Neural cell (in vitro differentiated cells): Measurements from ENCODE around the gene HNRNPK. TPM values are rescaled to one million over a fixed set of nuclear protein-coding genes. Genes with fewer than 3 reads are reported as not detected.

ENCODE experiments used
- H2AFZ ChIP-seq: fragments of 200-600, 300-800 bp; sonication (generic), shearing (Covaris generic); 2 replicates; pipeline ENCODE4 v1.6.0; 2014; ENCODE audit warnings: low read depth, mild to moderate bottlenecking, antibody characterized with exemption, low read length, moderate library complexity
- H3F3A ChIP-seq: fragments of 200-600 bp; shearing (Covaris generic); 2 replicates; pipeline ENCODE4 v1.6.1; 2016; ENCODE audit warnings: mild to moderate bottlenecking, moderate library complexity, mixed read lengths, antibody characterized with exemption, low read length; ENCODE audit not compliant: insufficient read depth, poor library complexity, severe bottlenecking
- H3K27ac ChIP-seq: fragments of 200-600, 300-800 bp; sonication (generic), shearing (Covaris generic); 2 replicates; pipeline ENCODE4 v1.5.1; 2014; ENCODE audit warnings: mild to moderate bottlenecking, low read length, moderate library complexity
- H3K27me3 ChIP-seq: fragments of 300-800, 200-600 bp; sonication (generic), shearing (Covaris generic); 2 replicates; pipeline ENCODE4 v1.6.0; 2014; ENCODE audit warnings: mild to moderate bottlenecking, low read depth, low read length, moderate library complexity; ENCODE audit not compliant: insufficient read depth
- H3K36me3 ChIP-seq: fragments of 300-800, 200-600 bp; sonication (generic), shearing (Covaris generic); 2 replicates; pipeline ENCODE4 v1.5.1; 2014; ENCODE audit warnings: mild to moderate bottlenecking, antibody characterized with exemption, low read length, moderate library complexity; ENCODE audit not compliant: insufficient read depth
- H3K4me2 ChIP-seq: fragments of 300-800, 200-600 bp; sonication (generic), shearing (Covaris generic); 2 replicates; pipeline ENCODE4 v1.6.0; 2014; ENCODE audit warnings: mild to moderate bottlenecking, low read length
- H3K4me3 ChIP-seq: fragments of 300-800, 200-600 bp; sonication (generic), shearing (Covaris generic); 2 replicates; pipeline ENCODE4 v1.5.1; 2014; ENCODE audit warnings: mild to moderate bottlenecking, low read length, moderate library complexity
- H3K79me2 ChIP-seq: fragments of 200-600 bp; shearing (Covaris generic); replicated peaks from 2 replicates; pipeline ENCODE4 v1.6.0; 2014; ENCODE audit warnings: mild to moderate bottlenecking, low read length, moderate library complexity; ENCODE audit not compliant: insufficient read depth
- H3K9ac ChIP-seq: fragments of 300-800, 200-600 bp; sonication (generic), shearing (Covaris generic); 2 replicates; pipeline ENCODE4 v1.6.1; 2016; ENCODE audit warnings: mild to moderate bottlenecking, low read length, mixed read lengths
- H3K9me2 ChIP-seq: fragments of 200-600 bp; shearing (Covaris generic); 2 replicates; pipeline ENCODE4 v1.6.1; 2016; ENCODE audit warnings: mild to moderate bottlenecking, low read length, mixed read lengths; ENCODE audit not compliant: insufficient read depth
- H3K9me3 ChIP-seq: fragments of 200-600, 300-800 bp; sonication (generic), shearing (Covaris generic); 2 replicates; pipeline ENCODE4 v1.6.1; 2016; ENCODE audit warnings: mild to moderate bottlenecking, mixed run types, low read length, moderate library complexity, mixed read lengths
- H4K20me1 ChIP-seq: fragments of 200-600 bp; shearing (Covaris generic); 2 replicates; pipeline ENCODE4 v1.6.1; 2016; ENCODE audit warnings: mild to moderate bottlenecking, mixed run types; ENCODE audit not compliant: insufficient read depth
- EP300 ChIP-seq: fragments of 450-650 bp; conservative IDR thresholded peaks from 2 replicates; pipeline ENCODE4 v1.6.1; 2014; ENCODE audit warnings: antibody characterized with exemption, mild to moderate bottlenecking, moderate library complexity; ENCODE audit not compliant: poor library complexity, severe bottlenecking
- EZH2 ChIP-seq: fragments of 200-600, 300-800 bp; shearing (Covaris generic), sonication (generic); IDR thresholded peaks from 2 replicates; pipeline ENCODE4 v1.6.1; 2014; ENCODE audit warnings: antibody characterized with exemption, low read length, borderline replicate concordance, mild to moderate bottlenecking; ENCODE audit not compliant: insufficient read depth, poor library complexity, severe bottlenecking
- MXI1 ChIP-seq: fragments of 450-650 bp; conservative IDR thresholded peaks from 2 replicates; pipeline ENCODE4 v1.6.1; 2014; ENCODE audit warnings: antibody characterized with exemption, mild to moderate bottlenecking; ENCODE audit not compliant: poor library complexity, severe bottlenecking
- POLR2AphosphoS5 ChIP-seq: IDR thresholded peaks from 2 replicates; pipeline ENCODE4 v1.6.1; 2012
- RAD21 ChIP-seq: fragments of 450-650 bp; conservative IDR thresholded peaks from 2 replicates; pipeline ENCODE4 v1.6.1; 2014; ENCODE audit warnings: antibody characterized with exemption, mild to moderate bottlenecking, moderate library complexity
- SMC3 ChIP-seq: fragments of 450-650 bp; conservative IDR thresholded peaks from 2 replicates; pipeline ENCODE4 v1.6.1; 2014; ENCODE audit warnings: antibody characterized with exemption, mild to moderate bottlenecking, moderate library complexity; ENCODE audit not compliant: poor library complexity
- TAF1 ChIP-seq: IDR thresholded peaks from 2 replicates; pipeline ENCODE4 v1.6.1; 2012; ENCODE audit warnings: low read depth
- polyA plus RNA-seq: library from polyadenylated mRNA; depleted of rRNA; stranded (reverse); fragments of >200 nt; gene quantifications from 2 replicates; pipeline ENCODE4 v1.2.3, GENCODE V29; 2014
- TF ChIP-seq, protein P1 (sequence below): IDR thresholded peaks from 2 replicates; pipeline ENCODE4 v1.6.1; 2012; ENCODE audit warnings: borderline replicate concordance
- TF ChIP-seq, protein P2 (sequence below): fragments of 450-650 bp; IDR thresholded peaks from 2 replicates; pipeline ENCODE4 v1.5.1; 2014; ENCODE audit warnings: antibody characterized with exemption, mild to moderate bottlenecking, moderate library complexity; ENCODE audit not compliant: poor library complexity, severe bottlenecking

Gene HNRNPK
- polyA plus RNA-seq, 1 donor from 2014 or later: 1,061 TPM

DNA sequence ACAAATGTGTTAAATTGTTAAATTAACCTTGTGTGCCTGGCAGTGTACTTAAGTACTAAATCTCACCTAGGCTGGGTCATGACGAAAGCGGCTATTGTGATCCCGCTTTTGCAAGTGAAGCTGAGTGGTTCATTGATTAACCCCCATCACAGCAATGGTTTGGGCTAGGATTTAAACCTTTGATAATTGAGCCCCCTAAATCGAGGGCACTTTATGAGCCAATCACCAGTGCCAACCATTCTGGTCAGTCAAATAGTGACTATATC, 22.8 kb downstream of the HNRNPK start:
- Histone ChIP-seq H3K27ac (no peak overlapping the region), H3K9me3 (no peaks in the 10 kb centered on the region), H3F3A (no peaks in the 10 kb centered on the region), H2AFZ (no peak overlapping the region), H3K4me2 (no peak overlapping the region), H3K9ac (no peak overlapping the region), H4K20me1 (no peaks in the 10 kb centered on the region), H3K36me3 (no peaks in the 10 kb centered on the region), H3K79me2 (no peaks in the 10 kb centered on the region), H3K4me3 (no peak overlapping the region), H3K9me2 (no peaks in the 10 kb centered on the region), H3K27me3 (no peaks in the 10 kb centered on the region)
- TF ChIP-seq SMC3 (no peak), MXI1 (no peak), POLR2AphosphoS5 (no peak), EP300 (no peak), TAF1 (no peak), RAD21 (no peak), EZH2 (no peak)
- TF ChIP-seq, protein P1, sequence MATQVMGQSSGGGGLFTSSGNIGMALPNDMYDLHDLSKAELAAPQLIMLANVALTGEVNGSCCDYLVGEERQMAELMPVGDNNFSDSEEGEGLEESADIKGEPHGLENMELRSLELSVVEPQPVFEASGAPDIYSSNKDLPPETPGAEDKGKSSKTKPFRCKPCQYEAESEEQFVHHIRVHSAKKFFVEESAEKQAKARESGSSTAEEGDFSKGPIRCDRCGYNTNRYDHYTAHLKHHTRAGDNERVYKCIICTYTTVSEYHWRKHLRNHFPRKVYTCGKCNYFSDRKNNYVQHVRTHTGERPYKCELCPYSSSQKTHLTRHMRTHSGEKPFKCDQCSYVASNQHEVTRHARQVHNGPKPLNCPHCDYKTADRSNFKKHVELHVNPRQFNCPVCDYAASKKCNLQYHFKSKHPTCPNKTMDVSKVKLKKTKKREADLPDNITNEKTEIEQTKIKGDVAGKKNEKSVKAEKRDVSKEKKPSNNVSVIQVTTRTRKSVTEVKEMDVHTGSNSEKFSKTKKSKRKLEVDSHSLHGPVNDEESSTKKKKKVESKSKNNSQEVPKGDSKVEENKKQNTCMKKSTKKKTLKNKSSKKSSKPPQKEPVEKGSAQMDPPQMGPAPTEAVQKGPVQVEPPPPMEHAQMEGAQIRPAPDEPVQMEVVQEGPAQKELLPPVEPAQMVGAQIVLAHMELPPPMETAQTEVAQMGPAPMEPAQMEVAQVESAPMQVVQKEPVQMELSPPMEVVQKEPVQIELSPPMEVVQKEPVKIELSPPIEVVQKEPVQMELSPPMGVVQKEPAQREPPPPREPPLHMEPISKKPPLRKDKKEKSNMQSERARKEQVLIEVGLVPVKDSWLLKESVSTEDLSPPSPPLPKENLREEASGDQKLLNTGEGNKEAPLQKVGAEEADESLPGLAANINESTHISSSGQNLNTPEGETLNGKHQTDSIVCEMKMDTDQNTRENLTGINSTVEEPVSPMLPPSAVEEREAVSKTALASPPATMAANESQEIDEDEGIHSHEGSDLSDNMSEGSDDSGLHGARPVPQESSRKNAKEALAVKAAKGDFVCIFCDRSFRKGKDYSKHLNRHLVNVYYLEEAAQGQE: no peak
- TF ChIP-seq, protein P2, sequence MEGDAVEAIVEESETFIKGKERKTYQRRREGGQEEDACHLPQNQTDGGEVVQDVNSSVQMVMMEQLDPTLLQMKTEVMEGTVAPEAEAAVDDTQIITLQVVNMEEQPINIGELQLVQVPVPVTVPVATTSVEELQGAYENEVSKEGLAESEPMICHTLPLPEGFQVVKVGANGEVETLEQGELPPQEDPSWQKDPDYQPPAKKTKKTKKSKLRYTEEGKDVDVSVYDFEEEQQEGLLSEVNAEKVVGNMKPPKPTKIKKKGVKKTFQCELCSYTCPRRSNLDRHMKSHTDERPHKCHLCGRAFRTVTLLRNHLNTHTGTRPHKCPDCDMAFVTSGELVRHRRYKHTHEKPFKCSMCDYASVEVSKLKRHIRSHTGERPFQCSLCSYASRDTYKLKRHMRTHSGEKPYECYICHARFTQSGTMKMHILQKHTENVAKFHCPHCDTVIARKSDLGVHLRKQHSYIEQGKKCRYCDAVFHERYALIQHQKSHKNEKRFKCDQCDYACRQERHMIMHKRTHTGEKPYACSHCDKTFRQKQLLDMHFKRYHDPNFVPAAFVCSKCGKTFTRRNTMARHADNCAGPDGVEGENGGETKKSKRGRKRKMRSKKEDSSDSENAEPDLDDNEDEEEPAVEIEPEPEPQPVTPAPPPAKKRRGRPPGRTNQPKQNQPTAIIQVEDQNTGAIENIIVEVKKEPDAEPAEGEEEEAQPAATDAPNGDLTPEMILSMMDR: no peak

DNA sequence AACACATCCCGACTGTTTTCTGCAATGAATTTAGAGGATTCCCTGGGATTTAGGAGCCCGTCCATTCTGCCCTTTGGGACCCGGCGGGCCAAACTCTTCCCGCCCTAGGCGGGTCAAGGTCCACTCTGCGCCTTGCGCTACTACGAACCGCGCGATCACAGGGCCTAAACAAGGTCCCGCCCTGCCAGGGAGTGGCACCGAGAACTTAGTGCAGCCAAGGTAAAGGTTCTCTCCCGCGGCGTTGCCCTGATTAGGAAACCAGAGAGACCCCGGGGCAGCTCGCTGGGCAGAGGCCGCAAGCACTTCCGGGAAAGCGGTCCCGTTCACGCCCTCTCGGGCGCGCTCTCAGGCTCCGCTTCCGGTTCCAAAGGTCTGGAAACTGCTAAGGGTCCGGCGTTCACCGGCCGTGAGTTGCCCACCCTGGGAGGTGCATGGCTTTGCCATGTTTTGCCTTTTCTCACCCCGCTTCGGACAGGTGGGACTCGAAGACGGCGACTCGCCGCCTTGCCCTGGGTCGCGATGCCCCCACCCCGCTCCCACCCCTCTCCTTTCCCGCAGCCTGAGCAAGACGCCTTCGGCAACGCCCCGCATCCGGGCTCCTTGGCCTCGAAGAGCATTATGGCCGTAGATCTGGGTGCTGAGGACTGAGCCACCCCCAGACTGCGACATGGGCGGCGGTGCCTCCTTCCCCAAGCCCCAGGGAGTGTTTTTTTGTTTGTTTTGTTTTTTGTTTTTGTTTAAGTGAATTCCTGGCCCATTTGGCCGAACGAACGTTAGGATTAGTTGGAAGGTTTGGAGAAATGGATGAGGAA, 23.4 kb downstream of the HNRNPK start:
- Histone ChIP-seq H4K20me1 (no peaks in the 10 kb centered on the region), H3K36me3 (no peaks in the 10 kb centered on the region), H3K9me2 (no peaks in the 10 kb centered on the region), H3K27me3 (no peaks in the 10 kb centered on the region), H3K79me2 (no peaks in the 10 kb centered on the region), H3K4me2 (no peak overlapping the region), H3K27ac (no peak overlapping the region), H3K4me3 (no peak overlapping the region), H3F3A (no peaks in the 10 kb centered on the region), H2AFZ (no peak overlapping the region), H3K9ac (no peak overlapping the region), H3K9me3 (no peaks in the 10 kb centered on the region)
- TF ChIP-seq, protein P1: no peak
- TF ChIP-seq POLR2AphosphoS5: no peak
- TF ChIP-seq, protein P2: no peak
- no peak for TF ChIP-seq MXI1
- TF ChIP-seq SMC3: no peak
- no peak for TF ChIP-seq EP300
- no peak for TF ChIP-seq TAF1
- no peak for TF ChIP-seq EZH2
- TF ChIP-seq RAD21: no peak
